Activated CD8-positive, alpha-beta memory T cell treated with anti-CD3 and anti-CD28 coated beads for 4 hours (primary cell): ENCODE measurements around the gene DDIT4.
"Not testable (repeated sequence)": the region's sequence is repeated elsewhere in the genome, so short reads cannot be mapped to it uniquely, and the experiment has no call there.

ENCODE experiments used
- DNase-seq, 2 donors: peaks; one replicate each; pipeline ENCODE4 v3.0.0-alpha.2; 2020; ENCODE audit warnings: low read depth in 2 of 2

The DDIT4 gene

GRCh38 chr10:72295330-72295910 lies 21.7 kb downstream of the DDIT4 start:
- no peak for DNase-seq

DNA sequence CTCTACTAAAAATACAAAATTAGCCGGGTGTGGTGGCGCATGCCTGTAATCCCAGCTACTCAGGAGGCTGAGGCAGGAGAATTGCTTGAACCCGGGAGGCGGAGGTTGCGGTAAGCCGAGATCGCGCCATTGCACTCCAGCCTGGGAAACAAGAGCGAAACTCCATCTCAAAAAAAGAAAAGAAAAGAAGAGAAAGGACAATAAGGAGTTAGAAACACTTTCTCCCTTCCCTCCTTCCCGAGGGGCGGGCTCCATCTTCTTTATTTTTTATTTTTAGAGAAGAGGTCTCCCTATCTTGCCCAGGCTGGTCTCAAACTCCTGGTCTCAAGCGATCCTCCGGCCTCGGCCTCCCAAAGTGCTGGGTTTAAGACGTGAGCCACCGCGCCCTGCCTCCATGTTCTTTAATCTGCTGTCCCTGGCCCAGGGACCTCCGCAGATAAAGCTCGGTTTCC lies 23.1 kb downstream of the DDIT4 start:
- DNase-seq = not testable (repeated sequence)

DNA sequence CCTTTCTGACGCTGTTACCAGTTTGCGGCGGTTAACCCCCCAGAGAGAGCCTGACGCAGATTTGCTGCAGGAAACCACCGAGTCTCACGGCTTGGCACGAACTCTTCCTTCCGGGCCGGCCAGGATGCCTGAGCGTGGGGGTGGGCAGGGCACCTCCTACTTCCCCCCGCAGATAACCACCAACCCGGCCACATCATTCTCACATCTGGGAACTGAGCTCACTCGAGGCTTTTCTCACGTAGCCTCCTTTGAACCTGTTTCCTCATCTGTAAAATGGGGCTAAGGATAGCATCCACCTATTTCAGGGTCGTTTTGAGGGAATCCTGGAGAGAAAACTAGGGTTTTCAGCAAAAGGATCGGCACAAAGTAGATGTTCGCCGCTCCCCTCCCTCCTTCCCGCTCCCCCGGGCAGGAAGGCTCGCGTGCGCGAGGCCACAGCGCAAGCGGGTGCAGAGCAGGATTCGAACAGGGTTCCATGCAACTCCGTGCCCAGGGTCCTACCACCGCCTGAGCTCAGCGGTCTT lies 23.6 kb downstream of the DDIT4 start:
- peak; percentile 88 to 94 for DNase-seq

GRCh38 chr10:72297805-72298591 lies 24.3 kb downstream of the DDIT4 start:
- peak; percentile 74 to 83 for DNase-seq

GRCh38 chr10:72298592-72299519 lies 25.1 kb downstream of the DDIT4 start:
- DNase-seq = no peak

DNA sequence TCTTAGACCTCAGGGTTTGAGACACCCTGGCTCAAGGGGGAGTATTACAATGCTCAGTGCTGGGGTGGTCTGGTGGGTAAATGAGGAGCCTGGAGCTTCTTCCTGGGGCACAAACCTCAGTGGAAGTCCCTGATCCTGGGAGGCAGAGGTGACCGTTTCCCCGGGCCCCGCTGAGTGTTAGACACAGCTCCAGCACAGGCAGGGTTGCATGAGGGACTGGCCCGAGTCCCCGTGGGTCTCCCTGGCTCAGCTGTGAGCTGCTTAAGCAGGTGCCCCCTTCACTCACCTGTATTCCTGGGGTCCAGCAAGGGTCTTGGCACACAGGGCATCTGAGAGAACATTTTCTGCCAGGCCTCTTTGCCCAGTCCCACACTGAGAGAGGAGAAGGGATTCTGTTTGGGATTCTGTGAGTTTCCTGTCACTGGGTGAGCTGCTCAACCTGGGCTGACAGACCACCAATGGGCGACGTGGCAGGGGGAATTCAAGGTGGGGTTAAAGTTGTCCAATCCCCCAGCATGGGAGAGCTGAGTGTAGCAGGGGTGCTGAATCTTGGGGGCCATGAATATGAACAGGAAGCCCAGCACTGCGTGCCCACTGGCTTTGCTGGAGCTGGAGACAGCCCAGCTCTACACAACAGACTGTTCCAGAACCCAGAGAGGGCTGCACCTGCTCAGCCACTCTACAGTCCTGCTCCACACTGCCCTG lies 29.9 kb downstream of the DDIT4 start:
- no peak for DNase-seq

GRCh38 chr10:72306215-72306760 lies 32.6 kb downstream of the DDIT4 start:
- DNase-seq = no peak

DNA sequence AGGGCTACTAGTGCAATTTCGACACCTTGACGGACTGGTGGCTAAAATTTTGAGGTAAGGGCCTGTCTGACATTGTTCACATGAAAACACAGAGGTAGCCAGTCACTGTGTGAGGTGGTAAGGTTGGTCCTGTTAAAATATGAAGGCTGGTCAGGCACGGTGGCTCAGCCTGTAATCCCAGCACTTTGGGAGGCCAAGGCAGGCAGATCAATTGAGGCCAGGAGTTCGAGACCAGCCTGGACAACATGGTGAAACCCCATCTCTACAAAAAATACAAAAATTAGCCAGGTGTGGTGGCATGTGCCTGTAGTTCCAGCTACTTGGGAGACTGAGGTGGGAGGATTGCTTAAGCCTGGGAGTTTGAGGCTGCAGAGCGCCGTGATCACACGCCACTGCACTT lies 34.0 kb downstream of the DDIT4 start:
- not testable (repeated sequence) for DNase-seq

- no peak for DNase-seq
Measured at GRCh38 chr10:72308320-72308987, 34.7 kb downstream of the DDIT4 start.

GRCh38 chr10:72309290-72310240 lies 35.8 kb downstream of the DDIT4 start:
- DNase-seq = no peak

DNA sequence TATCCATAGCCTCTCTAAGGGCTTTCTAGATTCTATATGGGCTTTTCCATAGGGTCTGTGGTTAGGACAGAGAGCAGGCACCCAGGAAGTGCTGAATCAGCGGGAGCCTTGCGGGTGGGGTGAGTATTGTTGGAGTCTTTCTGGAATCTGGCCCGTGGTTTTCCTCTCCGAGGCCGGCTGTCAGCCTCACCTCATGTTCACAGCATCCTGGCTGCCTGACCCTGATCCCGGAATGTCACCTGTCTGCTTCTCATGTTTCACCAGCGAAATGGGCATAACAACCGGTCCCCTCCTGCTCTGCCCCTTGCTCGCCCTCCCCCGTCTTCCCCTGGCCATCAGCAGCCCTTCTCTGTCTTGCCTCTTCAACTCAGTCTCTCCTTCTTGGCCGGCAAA lies 36.5 kb downstream of the DDIT4 start:
- no peak for DNase-seq

- no peak for DNase-seq
Measured at GRCh38 chr10:72310636-72311035, 36.9 kb downstream of the DDIT4 start.

DNA sequence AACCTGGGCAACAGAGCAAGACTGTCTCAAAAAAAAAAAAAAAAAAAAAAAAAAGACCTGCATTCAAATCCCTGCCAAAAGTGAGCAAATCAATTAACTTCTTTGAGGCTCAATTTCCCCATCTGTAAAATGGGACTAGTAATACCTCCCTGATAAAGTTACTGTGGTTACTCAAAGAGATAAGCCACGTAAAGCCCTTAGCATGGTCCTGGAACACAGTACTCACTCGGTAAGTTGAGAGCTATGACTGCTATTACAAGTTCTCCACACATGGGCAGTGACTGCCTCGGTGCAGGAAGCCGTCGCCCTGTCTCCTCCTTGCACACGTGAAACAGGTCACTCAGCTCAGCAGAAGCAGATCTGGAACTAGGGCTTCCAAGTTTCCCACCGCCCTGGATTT lies 37.9 kb downstream of the DDIT4 start:
- DNase-seq = no peak

- DNase-seq = no peak
Measured at GRCh38 chr10:72312865-72313391, 39.2 kb downstream of the DDIT4 start.

- no peak for DNase-seq
Measured at GRCh38 chr10:72314263-72314662, 40.5 kb downstream of the DDIT4 start.

GRCh38 chr10:72315054-72315453 lies 41.3 kb downstream of the DDIT4 start:
- DNase-seq = no peak

DNA sequence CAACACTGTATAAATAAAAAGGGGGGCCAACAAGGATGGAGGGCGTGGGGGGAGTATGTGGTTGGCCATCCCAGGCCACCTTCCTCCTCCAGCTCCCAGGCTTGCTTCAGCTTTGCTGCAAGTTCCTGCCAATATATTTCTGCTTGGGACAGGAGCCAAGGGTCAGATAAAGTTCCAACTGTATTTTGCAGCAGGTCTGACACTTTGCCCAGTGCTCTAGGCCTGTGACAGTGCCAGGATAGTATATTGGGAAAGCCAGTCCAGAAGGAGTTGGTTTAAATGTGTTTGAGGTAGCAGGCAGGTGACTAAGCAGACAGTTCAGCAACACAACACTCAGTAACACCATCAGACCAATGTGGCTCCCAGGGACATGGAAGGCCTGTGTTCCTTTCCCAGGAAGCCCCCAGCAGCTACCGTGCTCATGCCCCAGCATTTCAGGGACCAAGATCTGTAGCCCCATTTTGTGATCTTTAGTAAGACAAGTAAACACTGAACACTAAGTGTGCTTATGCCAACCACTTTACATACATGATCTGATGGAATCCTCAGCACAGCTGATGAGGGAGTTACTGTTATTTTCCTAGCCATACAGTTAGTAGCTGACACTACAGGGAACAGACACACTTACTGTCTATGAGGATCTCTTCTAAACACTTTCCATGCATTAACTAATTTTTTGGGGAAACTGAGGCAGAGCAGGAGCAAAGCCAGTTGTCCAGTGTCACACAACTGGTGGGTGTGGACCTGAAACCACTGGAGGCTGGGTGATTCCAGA lies 42.1 kb downstream of the DDIT4 start:
- no peak for DNase-seq

GRCh38 chr10:72316386-72316700 lies 42.6 kb downstream of the DDIT4 start:
- no peak for DNase-seq
